Right atrium auricular region (tissue), 2 donors: ENCODE results near the gene REEP6. TPM values are rescaled to one million over a fixed set of nuclear protein-coding genes. Genes with fewer than 3 reads are reported as not detected.
"Not testable (repeated sequence)": the region's sequence is repeated elsewhere in the genome, so short reads cannot be mapped to it uniquely, and the experiment has no call there.

Experiments used
- DNase-seq: peaks from one replicate; pipeline ENCODE4 v3.0.0-alpha.2; 2019; ENCODE audit warnings: low spot score
- H3K27ac ChIP-seq, 2 donors: fragments of 200-600 bp; sonication (generic); 1 replicate in 1 of 2; 2 replicates in 1 of 2; pipeline ENCODE4 v1.5.1; 2016 to 2019
- H3K27me3 ChIP-seq, 2 donors: fragments of 200-600 bp; sonication (generic); one replicate each; pipeline versions ENCODE4 v1.5.1 to v1.6.0; 2017 to 2019
- H3K36me3 ChIP-seq: fragments of 200-600 bp; sonication (generic); one replicate; pipeline ENCODE4 v1.5.1; 2016
- H3K4me1 ChIP-seq, 2 donors: fragments of 200-600 bp; sonication (generic); one replicate each; pipeline versions ENCODE4 v1.5.1 to v1.6.0; 2017 to 2019
- H3K4me3 ChIP-seq, 2 donors: fragments of 200-600 bp; sonication (generic); 1 replicate in 1 of 2; 2 replicates in 1 of 2; pipeline ENCODE4 v1.5.1; 2017 to 2019; ENCODE audit warnings: mild to moderate bottlenecking in 1 of 2, moderate library complexity in 1 of 2
- H3K9me3 ChIP-seq, 2 donors: fragments of 200-600 bp; sonication (generic); one replicate each; pipeline ENCODE4 v1.5.1; 2019
- CTCF ChIP-seq, 2 donors: fragments of 200-600 bp; sonication (generic); IDR thresholded peaks; one replicate each; pipeline ENCODE4 v1.5.1; 2019; ENCODE audit warnings: antibody characterized with exemption in 2 of 2
- total RNA-seq, 2 donors: library from RNA; depleted of rRNA; stranded (reverse); fragments of >200 nt; gene quantifications; one replicate each; pipeline ENCODE4 v1.1.0, GENCODE V29; 2016

Gene REEP6
- total RNA-seq, 2 donors from 2014 or later, result 1.3 to 2.3 TPM

GRCh38 chr19:1495051-1495798, 4.2 kb downstream of the REEP6 start:
- H3K27ac ChIP-seq, result no peak overlapping the region
- no peaks in the 10 kb centered on the region for H3K36me3 ChIP-seq
- no peak for TF ChIP-seq CTCF (IDR thresholded peaks at IDR 0.05)
- no peak overlapping the region for H3K4me3 ChIP-seq
- no peaks in the 10 kb centered on the region for H3K27me3 ChIP-seq
- DNase-seq, result no peak
- peaks cover 0 to 9% of the 10 kb centered on the region in 2 donors for H3K4me1 ChIP-seq
- H3K9me3 ChIP-seq, result no peaks in the 10 kb centered on the region

- H3K9me3 ChIP-seq, result no peaks in the 10 kb centered on the region
- H3K4me1 ChIP-seq, result peaks cover 0 to 6% of the 10 kb centered on the region in 2 donors
- no peak for TF ChIP-seq CTCF (IDR thresholded peaks at IDR 0.05)
- H3K27ac ChIP-seq, result no peak overlapping the region
- H3K4me3 ChIP-seq, result no peak overlapping the region
- no peaks in the 10 kb centered on the region for H3K36me3 ChIP-seq
- DNase-seq, result no peak
- H3K27me3 ChIP-seq, result no peaks in the 10 kb centered on the region
Measured at GRCh38 chr19:1495799-1496713, 5.1 kb downstream of the REEP6 start.

- no peak overlapping the region for H3K4me3 ChIP-seq
- H3K27me3 ChIP-seq, result no peaks in the 10 kb centered on the region
- H3K36me3 ChIP-seq, result no peaks in the 10 kb centered on the region
- no peaks in the 10 kb centered on the region for H3K9me3 ChIP-seq
- no peak for TF ChIP-seq CTCF (IDR thresholded peaks at IDR 0.05)
- H3K27ac ChIP-seq, result no peak overlapping the region
- no peaks in the 10 kb centered on the region for H3K4me1 ChIP-seq
- DNase-seq, result no peak
Measured at GRCh38 chr19:1496714-1497577, 6.0 kb downstream of the REEP6 start.

- DNase-seq, result no peak
Measured at GRCh38 chr19:1497578-1498235, 6.7 kb downstream of the REEP6 start.

GRCh38 chr19:1499231-1499630, 8.2 kb downstream of the REEP6 start:
- H3K4me3 ChIP-seq, DNase-seq, H3K27ac ChIP-seq, H3K9me3 ChIP-seq, H3K27me3 ChIP-seq, H3K36me3 ChIP-seq: not testable (repeated sequence)
- peaks cover 0 to 11% of the 10 kb centered on the region in 2 donors for H3K4me1 ChIP-seq

More at GRCh38 chr19:1497578-1498235, 6.7 kb downstream of the REEP6 start:
- Histone ChIP-seq H3K9me3 (no peaks in the 10 kb centered on the region), H3K27me3 (no peaks in the 10 kb centered on the region), H3K36me3 (no peaks in the 10 kb centered on the region), H3K27ac (no peak overlapping the region), H3K4me3 (no peak overlapping the region), H3K4me1 (peaks cover 0 to under 1% of the 10 kb centered on the region in 2 donors)
- no peak for TF ChIP-seq CTCF (IDR thresholded peaks at IDR 0.05)
